Measurements from ENCODE around the gene DHRS12. TPM values are rescaled to one million over a fixed set of nuclear protein-coding genes. Genes with fewer than 3 reads are reported as not detected.

Gene DHRS12
- 10 to 100 TPM in 1 of 2 donors, 1 to 10 TPM in 1; 9.9 to 11.1 TPM for total RNA-seq
- long read RNA-seq, donor 1, partial matches to known transcripts: 0 of 6 reads
- long read RNA-seq, donor 1, other reads (novel, unspliced or antisense): 4 of 6 reads
- long read RNA-seq, donor 2, transcript DHRS12-203 (10 exons, 1,162 nt): major isoform, 6 of 18 reads
- long read RNA-seq, donor 2, partial matches to known transcripts: 0 of 18 reads
- long read RNA-seq, donor 2, other reads (novel, unspliced or antisense): 12 of 18 reads

GRCh38 chr13:51803422-51804294 lies at the start of gene DHRS12:
Gene DHRS12 (minus strand): TSS chr13:51804163. CDS start chr13:51799659, 4,504 bp downstream.
- intact Hi-C loops (cut with DNase I): no loop called here
- DNase-seq (ENCODE audit: low spot score): peak; percentile 98

- intact Hi-C loops (cut with DNase I): no loop called here
Measured at GRCh38 chr13:51849145-51850101, 45.5 kb upstream of the DHRS12 start.

GRCh38 chr13:51848674-51849073 lies 44.7 kb upstream of the DHRS12 start:
- intact Hi-C loops (cut with DNase I): no loop called here
- DNase-seq (ENCODE audit: low spot score): no peak

More at GRCh38 chr13:51849145-51850101, 45.5 kb upstream of the DHRS12 start:
- no peak for DNase-seq (ENCODE audit: low spot score)

- DNase-seq (ENCODE audit: low spot score): no peak
- intact Hi-C loops (cut with DNase I): no loop called here
Measured at GRCh38 chr13:51846756-51847155, 42.8 kb upstream of the DHRS12 start.

GRCh38 chr13:51845574-51846318 lies 41.8 kb upstream of the DHRS12 start:
- intact Hi-C loops (cut with DNase I): no loop called here
- no peak for DNase-seq (ENCODE audit: low spot score)

- no peak for DNase-seq (ENCODE audit: low spot score)
- intact Hi-C loops (cut with DNase I): no loop called here
Measured at GRCh38 chr13:51844862-51845573, 41.1 kb upstream of the DHRS12 start, which contains the start of gene TMEM272. Gene TMEM272 (minus strand): TSS chr13:51845177. CDS start chr13:51838530, 6,647 bp downstream.

GRCh38 chr13:51843529-51843928 lies 39.6 kb upstream of the DHRS12 start:
- DNase-seq (ENCODE audit: low spot score): no peak
- intact Hi-C loops (cut with DNase I): no loop called here

- intact Hi-C loops (cut with DNase I): no loop called here
- DNase-seq (ENCODE audit: low spot score): no peak
Measured at GRCh38 chr13:51841732-51842131, 37.8 kb upstream of the DHRS12 start.

GRCh38 chr13:51840917-51841316 lies 37.0 kb upstream of the DHRS12 start:
- intact Hi-C loops (cut with DNase I): no loop called here
- no peak for DNase-seq (ENCODE audit: low spot score)

- intact Hi-C loops (cut with DNase I): loop anchor here in 1 of 2 donors (5.0 kb wide), 1 partner anchor 1092 kb away; no protein-coding TSS in a partner anchor
- DNase-seq (ENCODE audit: low spot score): no peak
Measured at GRCh38 chr13:51839711-51840540, 36.0 kb upstream of the DHRS12 start.

GRCh38 chr13:51838240-51838846 lies 34.4 kb upstream of the DHRS12 start:
- intact Hi-C loops (cut with DNase I): loop anchor here in 1 of 2 donors (5.0 kb wide), 1 partner anchor 1094 kb away; no protein-coding TSS in a partner anchor
- no peak for DNase-seq (ENCODE audit: low spot score)

GRCh38 chr13:51837016-51837415 lies 33.1 kb upstream of the DHRS12 start:
- intact Hi-C loops (cut with DNase I): loop anchor here in 1 of 2 donors (5.0 kb wide), 1 partner anchor 1095 kb away; no protein-coding TSS in a partner anchor
- DNase-seq (ENCODE audit: low spot score): no peak

GRCh38 chr13:51834581-51835171 lies 30.7 kb upstream of the DHRS12 start:
- no peak for DNase-seq (ENCODE audit: low spot score)
- intact Hi-C loops (cut with DNase I): loop anchor here in 1 of 2 donors (5.0 kb wide), 1 partner anchor 1098 kb away; no protein-coding TSS in a partner anchor

GRCh38 chr13:51833980-51834379 lies 30.0 kb upstream of the DHRS12 start:
- intact Hi-C loops (cut with DNase I): no loop called here
- no peak for DNase-seq (ENCODE audit: low spot score)

GRCh38 chr13:51832471-51833152 lies 28.6 kb upstream of the DHRS12 start:
- no peak for DNase-seq (ENCODE audit: low spot score)
- intact Hi-C loops (cut with DNase I): no loop called here

- no peak for DNase-seq (ENCODE audit: low spot score)
- intact Hi-C loops (cut with DNase I): no loop called here
Measured at GRCh38 chr13:51831519-51831918, 27.6 kb upstream of the DHRS12 start.

All from posterior vena cava (tissue), 2 donors.